Retinal pigment epithelial cell (primary cell): ENCODE results near the gene SEPTIN2.

Experiments used
- DNase-seq: peaks from one replicate; pipeline ENCODE4 v3.0.0-alpha.2; 2010; ENCODE audit warnings: low read depth
- H3K4me3 ChIP-seq: 2 replicates; pipeline ENCODE4 v1.5.1; 2011; ENCODE audit warnings: mild to moderate bottlenecking, low read length, control low read depth, moderate library complexity
- CTCF ChIP-seq: conservative IDR thresholded peaks from 2 replicates; pipeline ENCODE4 v1.5.1; 2011; ENCODE audit warnings: low read depth, low read length, control low read depth, inconsistent platforms

Gene SEPTIN2

GRCh38 chr2:241323778-241324177 is 8.1 kb downstream of the SEPTIN2 start:
- no peak overlapping the region for H3K4me3 ChIP-seq
- no peak for TF ChIP-seq CTCF
- DNase-seq: no peak

GRCh38 chr2:241324775-241325174 is 9.1 kb downstream of the SEPTIN2 start:
- no peak overlapping the region for H3K4me3 ChIP-seq
- TF ChIP-seq CTCF: no peak
- DNase-seq: no peak

- no peak for TF ChIP-seq CTCF
- H3K4me3 ChIP-seq: no peak overlapping the region
- DNase-seq: no peak
Observed at GRCh38 chr2:241325257-241325656, 9.5 kb downstream of the SEPTIN2 start.

- no peak for TF ChIP-seq CTCF
- H3K4me3 ChIP-seq: no peak overlapping the region
- no peak for DNase-seq
Observed at GRCh38 chr2:241329669-241330615, 14.2 kb downstream of the SEPTIN2 start.

- DNase-seq: no peak
- no peak for TF ChIP-seq CTCF
- H3K4me3 ChIP-seq: no peak overlapping the region
Observed at GRCh38 chr2:241330616-241330981, 14.9 kb downstream of the SEPTIN2 start.

- no peak for DNase-seq
- H3K4me3 ChIP-seq: no peak overlapping the region
- no peak for TF ChIP-seq CTCF
Observed at GRCh38 chr2:241334813-241335212, 19.1 kb downstream of the SEPTIN2 start.
